GM18505 (cell line): ENCODE measurements around the gene ZNF618.

Experiments
- ATAC-seq: cut with Tn5 transposase; IDR thresholded peaks from one replicate; pipeline ENCODE4 v1.9.1; 2021; ENCODE audit not compliant: unreplicated experiment
- POLR2A ChIP-seq: IDR thresholded peaks from 4 replicates; pipeline ENCODE4 v1.6.1; 2011; ENCODE audit warnings: borderline replicate concordance; ENCODE audit not compliant: insufficient read depth, insufficient read length; ENCODE audit errors: extremely low read depth

Gene ZNF618

GRCh38 chr9:113941056-113941455 lies 64.9 kb downstream of the ZNF618 start:
- TF ChIP-seq POLR2A, result no peak
- no peak for ATAC-seq

- TF ChIP-seq POLR2A, result no peak
- no peak for ATAC-seq
Measured at GRCh38 chr9:113941526-113941925, 65.4 kb downstream of the ZNF618 start.

GRCh38 chr9:113943112-113944009 lies 67.3 kb downstream of the ZNF618 start:
- ATAC-seq, result no peak
- TF ChIP-seq POLR2A, result no peak

GRCh38 chr9:113945784-113946183 lies 69.7 kb downstream of the ZNF618 start:
- no peak for ATAC-seq
- TF ChIP-seq POLR2A, result no peak

GRCh38 chr9:113946496-113947115 lies 70.5 kb downstream of the ZNF618 start:
- ATAC-seq, result no peak
- TF ChIP-seq POLR2A, result no peak

- TF ChIP-seq POLR2A, result no peak
- ATAC-seq, result no peak
Measured at GRCh38 chr9:113947941-113948340, 71.8 kb downstream of the ZNF618 start.

GRCh38 chr9:113948891-113949570 lies 72.9 kb downstream of the ZNF618 start:
- no peak for ATAC-seq

GRCh38 chr9:113949571-113950078 lies 73.5 kb downstream of the ZNF618 start:
- TF ChIP-seq POLR2A, result no peak
- ATAC-seq, result no peak

More at GRCh38 chr9:113948891-113949570, 72.9 kb downstream of the ZNF618 start:
- TF ChIP-seq POLR2A, result no peak

GRCh38 chr9:113950195-113951031 lies 74.3 kb downstream of the ZNF618 start:
- no peak for ATAC-seq
- no peak for TF ChIP-seq POLR2A

- ATAC-seq, result no peak
- TF ChIP-seq POLR2A, result no peak
Measured at GRCh38 chr9:113951032-113951372, 74.9 kb downstream of the ZNF618 start.

- no peak for ATAC-seq
- TF ChIP-seq POLR2A, result no peak
Measured at GRCh38 chr9:113952676-113953075, 76.6 kb downstream of the ZNF618 start.

- no peak for TF ChIP-seq POLR2A
- ATAC-seq, result no peak
Measured at GRCh38 chr9:113953531-113953930, 77.4 kb downstream of the ZNF618 start.

GRCh38 chr9:113954591-113954990 lies 78.5 kb downstream of the ZNF618 start:
- ATAC-seq, result no peak
- TF ChIP-seq POLR2A, result no peak
